ENCODE measurements around the gene PYDC2.
A peak's percentile ranks its signal among the peaks of the same experiment; 100 is the strongest.

The PYDC2 gene

DNA sequence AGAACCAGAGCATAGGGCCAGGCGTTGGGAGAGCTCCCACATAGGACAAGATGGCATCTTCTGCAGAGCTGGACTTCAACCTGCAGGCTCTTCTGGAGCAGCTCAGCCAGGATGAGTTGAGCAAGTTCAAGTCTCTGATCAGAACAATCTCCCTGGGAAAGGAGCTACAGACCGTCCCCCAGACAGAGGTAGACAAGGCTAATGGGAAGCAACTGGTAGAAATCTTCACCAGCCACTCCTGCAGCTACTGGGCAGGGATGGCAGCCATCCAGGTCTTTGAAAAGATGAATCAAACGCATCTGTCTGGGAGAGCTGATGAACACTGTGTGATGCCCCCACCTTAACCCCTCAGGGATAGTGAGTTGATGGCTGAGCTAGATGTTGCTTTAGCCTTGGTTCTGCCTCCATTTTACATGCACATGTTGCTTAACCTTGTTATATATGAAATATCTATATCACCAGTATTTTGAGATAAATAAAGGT is at the start of gene PYDC2:
Gene PYDC2, plus strand, starts transcription at position 51 of the 483 bp plus-strand sequence. Its CDS starts 0 bp downstream, at position 51.
- DNase-seq = no peak

DNA sequence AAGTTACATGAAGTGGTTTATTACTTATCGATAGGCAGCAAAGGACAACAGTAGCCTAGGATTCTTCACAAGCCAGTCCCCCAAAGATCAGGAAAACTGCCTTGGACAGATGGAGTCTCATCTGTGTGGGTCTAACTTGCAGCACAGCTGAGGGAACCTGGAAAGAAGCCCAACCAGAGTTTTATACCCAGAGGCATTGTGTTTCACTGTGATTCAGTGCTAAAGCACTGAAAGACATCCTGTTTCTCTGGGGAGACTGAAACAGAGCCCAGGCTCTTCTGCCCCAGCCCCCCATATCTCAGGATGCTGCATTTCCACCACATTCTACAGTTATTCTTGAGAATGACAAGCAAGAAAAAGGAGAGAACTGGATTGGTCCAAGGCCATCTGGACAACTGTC is 48.2 kb upstream of the PYDC2 start:
- DNase-seq = peak in 14 of 58 donors; percentile 2 to 51 (median 8)

DNA sequence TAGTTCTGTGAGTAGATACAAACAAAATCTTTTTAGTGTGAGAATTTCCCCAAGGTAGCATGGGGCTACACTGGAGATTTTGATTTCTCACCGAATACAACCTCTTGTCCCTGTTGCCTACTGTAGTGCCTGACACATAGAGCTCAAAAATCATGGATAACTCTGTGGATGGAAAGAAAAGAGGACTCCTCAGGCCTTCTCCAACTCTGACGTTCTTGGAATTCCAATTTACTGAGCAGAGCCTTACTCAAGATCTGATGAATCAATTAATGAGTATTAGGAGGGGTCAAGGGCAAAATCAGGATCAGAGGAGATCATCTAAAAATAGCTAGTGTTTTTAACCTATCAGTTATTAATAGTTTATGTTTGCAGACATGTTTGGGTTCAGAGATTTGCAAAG is 46.7 kb upstream of the PYDC2 start:
- DNase-seq = no peak

- DNase-seq = no peak
Measured at GRCh38 chr3:191414732-191415131, 46.2 kb upstream of the PYDC2 start.

DNA sequence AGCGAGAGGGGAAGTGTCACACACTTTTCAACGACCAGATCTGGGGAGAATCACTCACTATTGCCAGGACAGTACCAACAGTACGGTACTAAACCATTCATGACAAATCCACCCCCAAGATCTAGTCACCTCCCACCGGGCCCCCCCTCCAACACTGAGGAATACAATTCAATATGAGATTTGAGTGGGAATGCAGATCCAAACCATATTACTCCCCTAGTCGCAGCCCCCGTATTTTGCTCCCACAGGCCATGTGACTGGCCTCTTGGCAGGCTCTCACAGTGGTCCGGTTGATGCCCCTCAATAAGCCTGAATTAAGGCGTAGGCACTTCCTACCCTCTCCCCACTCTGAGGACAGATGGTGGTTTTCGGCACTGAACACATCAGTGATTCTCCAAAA is 45.4 kb upstream of the PYDC2 start:
- no peak for DNase-seq

- no peak for DNase-seq
Measured at GRCh38 chr3:191417457-191417729, 43.6 kb upstream of the PYDC2 start.

GRCh38 chr3:191420771-191421170 is 40.2 kb upstream of the PYDC2 start:
- no peak for DNase-seq

- no peak for DNase-seq
Measured at GRCh38 chr3:191424881-191425280, 36.1 kb upstream of the PYDC2 start.

- peak in 3 of 58 donors; percentile 1 to 16 (median 12) for DNase-seq
Measured at GRCh38 chr3:191425322-191425734, 35.6 kb upstream of the PYDC2 start.

GRCh38 chr3:191426311-191426710 is 34.7 kb upstream of the PYDC2 start:
- no peak for DNase-seq

- no peak for DNase-seq
Measured at GRCh38 chr3:191428177-191428576, 32.8 kb upstream of the PYDC2 start.

DNA sequence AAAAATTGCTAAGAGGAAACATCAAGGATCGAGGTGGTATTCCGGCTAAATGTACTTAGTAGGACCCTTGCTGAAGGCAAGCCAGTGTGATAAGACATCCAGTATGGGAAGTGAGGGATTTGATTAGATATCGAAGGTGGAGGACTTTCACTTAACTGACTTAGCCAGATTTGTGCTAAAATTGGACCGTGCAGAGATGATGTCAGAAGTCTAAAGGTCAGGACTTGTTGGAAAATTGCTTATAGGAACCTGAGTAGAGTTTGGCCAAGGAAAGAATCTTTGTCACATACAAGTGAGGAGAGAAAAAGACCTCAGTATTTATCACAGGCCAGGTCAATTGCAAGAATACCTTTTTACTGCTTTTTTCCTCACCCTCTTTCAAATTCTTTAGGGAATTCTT is 30.9 kb upstream of the PYDC2 start:
- DNase-seq = no peak

GRCh38 chr3:191431160-191431822 is 29.7 kb upstream of the PYDC2 start:
- DNase-seq = no peak

DNA sequence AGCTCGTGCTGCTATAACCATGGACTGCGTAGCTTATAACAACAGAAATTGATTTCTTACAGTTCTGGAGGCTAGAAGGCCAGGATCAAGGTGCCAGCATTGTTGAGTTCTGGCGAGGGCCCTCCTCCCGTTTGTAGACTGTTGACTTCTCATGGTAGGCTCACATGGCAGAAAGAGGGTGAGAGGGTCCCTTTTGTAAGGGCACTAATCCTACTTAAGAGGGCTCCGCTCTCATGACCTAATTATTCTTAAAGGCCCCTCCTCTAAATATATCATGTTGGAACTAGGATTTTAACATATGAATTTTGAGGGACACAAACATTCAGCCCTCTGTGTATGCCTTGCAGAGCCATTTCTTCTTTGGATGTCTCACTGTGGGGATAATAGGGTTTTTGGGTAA is 28.8 kb upstream of the PYDC2 start:
- DNase-seq = no peak

- DNase-seq = no peak
Measured at GRCh38 chr3:191434024-191434423, 26.9 kb upstream of the PYDC2 start.

GRCh38 chr3:191435981-191436380 is 25.0 kb upstream of the PYDC2 start:
- no peak for DNase-seq

DNA sequence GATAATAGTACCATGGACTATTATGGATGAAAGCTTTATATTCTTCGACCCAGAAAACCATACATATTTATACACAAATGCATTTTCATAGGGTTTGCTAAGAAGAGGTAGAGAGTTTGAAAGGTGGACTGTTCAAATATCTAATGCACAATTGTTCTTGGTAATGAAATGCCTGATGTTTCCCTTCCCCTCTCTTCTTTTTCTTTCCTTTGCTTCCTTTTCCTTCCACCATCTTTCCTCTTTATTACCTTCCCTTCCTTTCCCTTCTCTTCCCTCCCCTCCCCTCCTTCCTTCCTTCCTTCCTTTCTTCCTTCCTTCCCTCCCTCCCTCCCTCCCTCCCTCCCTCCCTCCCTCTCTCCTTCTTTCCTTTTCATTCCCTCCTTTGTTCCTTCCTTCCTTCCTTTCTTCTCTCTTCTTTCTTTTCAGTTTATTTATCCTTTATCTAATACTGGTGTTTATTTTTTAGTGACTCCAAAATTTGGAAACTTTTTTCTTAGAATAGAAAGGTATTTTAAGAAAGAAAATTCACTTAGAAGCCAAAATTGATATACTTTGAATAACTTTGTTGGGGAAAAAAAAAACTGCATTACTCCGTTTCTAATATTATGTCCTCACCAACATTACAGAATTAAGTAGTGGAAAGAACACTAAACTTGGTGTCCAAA is 22.7 kb upstream of the PYDC2 start:
- no peak for DNase-seq

- DNase-seq = no peak
Measured at GRCh38 chr3:191440532-191440931, 20.4 kb upstream of the PYDC2 start.

DNA sequence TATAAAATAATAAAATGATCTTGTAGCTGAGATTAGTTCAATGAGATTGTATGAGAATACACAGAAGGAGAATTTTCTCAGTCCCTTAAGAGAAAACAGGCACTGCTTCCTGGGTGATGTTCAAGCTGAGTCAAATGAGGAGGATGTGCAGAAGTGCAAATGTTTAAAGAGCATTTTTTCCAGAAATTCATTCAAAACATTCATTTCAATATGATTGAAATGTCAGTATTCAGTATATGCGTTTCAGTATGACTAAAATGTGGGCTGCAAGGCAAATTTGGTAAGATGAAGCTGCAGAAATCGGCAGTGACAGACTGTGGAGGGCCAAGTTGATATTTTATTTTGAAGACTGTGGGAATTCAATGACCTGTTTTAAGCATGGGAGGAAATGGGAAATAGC is 19.3 kb upstream of the PYDC2 start:
- DNase-seq = peak in 2 of 58 donors; percentile 15 to 39

DNA sequence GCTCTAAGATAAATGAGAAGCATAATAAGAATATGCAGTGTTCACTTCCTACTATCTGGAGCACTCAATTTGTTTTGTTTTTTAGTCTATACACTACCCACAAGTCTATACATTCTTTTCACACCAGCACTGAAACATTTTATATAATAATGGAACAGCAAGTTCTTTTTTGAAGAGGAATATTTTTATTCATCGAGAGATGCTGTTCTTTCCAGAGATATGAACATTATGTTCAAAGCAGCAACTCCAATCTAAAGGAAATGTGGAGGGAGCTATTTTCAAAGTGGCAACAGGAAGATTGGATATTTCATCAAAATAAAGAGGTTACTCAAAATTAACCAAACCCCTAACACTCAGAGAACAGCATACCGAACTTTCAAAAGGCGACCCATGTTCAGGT is 16.4 kb upstream of the PYDC2 start:
- DNase-seq = peak in 1 of 58 donors; percentile 18

DNA sequence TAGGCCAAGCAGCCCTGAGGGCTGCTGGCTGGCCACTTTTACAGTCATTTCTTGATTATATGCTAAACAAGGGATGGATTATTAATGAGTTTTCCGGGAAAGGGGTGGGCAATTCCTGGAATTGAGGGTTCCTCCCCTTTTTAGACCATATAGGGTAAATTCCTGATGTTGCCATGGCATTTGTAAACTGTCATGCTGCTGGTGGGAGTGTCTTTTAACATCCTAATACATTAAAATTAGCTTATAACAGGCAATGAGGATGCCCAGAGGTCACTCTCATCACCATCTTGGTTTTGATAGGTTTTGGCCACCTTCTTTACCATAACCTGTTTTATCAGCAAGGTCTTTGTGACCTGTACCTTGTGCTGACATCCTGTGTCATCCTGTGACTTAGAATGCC is 11.7 kb upstream of the PYDC2 start:
- DNase-seq = no peak

DNA sequence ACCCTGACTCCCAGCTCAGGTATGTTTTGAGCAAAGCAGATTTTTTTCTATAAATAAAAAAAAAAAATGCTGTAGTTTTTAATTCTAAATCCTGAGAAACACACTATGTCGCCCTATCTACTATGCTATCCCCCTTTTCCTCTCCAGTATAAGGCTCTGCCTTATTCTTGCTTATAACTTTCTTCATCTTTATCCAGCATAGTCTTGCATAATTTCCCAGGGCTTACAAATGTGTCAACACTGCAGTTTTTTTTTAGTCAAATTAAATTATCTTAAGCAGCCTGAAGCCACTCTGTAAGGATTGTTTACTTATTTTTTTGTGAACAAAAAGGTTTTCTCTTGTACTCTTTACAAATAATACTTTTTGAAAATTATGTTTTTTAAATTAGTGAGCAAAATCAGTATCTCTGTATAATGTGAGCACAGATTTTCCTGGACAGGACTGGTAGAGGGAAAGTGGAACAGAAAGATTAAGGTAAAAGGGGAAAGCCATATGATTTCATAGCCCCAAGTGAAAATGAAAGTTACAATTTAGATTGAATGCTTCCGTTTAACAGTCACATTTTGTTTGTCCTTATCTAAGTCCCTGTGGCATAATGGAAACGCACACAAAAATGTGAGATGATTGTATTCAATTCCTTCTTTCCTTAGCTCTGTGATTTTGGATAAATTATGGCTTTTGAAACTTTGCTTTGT is 5.6 kb upstream of the PYDC2 start:
- DNase-seq = no peak

DNA sequence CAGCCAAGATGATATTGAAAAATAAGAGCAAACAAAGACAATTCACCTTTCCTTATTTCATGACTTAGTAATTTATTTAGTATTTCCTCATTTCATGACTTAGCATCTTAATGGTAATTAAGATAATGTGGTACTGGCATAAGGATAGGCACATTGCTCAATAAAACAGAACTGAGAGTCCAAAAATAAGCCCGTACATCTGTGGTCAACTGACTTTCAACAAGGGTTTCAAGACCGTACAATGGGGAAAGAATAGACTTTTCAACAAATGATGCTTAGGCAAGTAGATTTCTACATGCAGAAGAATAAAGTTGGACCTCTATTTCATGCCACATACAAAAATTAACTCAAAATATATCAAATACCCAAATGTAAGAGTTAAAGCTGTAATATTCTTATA is 603 bp upstream of the PYDC2 start:
- DNase-seq = no peak
